Body of pancreas (tissue), 4 donors: ENCODE results near the gene CYTH3. TPM values are rescaled to one million over a fixed set of nuclear protein-coding genes. Genes with fewer than 3 reads are reported as not detected.
"Not testable (repeated sequence)": the region's sequence is repeated elsewhere in the genome, so short reads cannot be mapped to it uniquely, and the experiment has no call there.

Experiments
- ATAC-seq: fragments of 150-250 bp; one replicate; pipeline ENCODE4 v1.9.1; 2016
- DNase-seq, 4 donors: peaks; one replicate each; pipeline ENCODE4 v3.0.0-alpha.2; 2019
- H3K27ac ChIP-seq, 4 donors: fragments of 200-600 bp; sonication (generic); 1 replicate in 3 of 4; 2 replicates in 1 of 4; pipeline versions ENCODE4 v1.5.1 to v1.6.1; 2016 to 2019; ENCODE audit warnings: mild to moderate bottlenecking in 1 of 4, mixed read lengths in 1 of 4, moderate library complexity in 1 of 4
- H3K27me3 ChIP-seq, 2 donors: fragments of 200-600 bp; sonication (generic); one replicate each; pipeline ENCODE4 v1.6.0; 2016; ENCODE audit warnings: mild to moderate bottlenecking in 1 of 2
- H3K36me3 ChIP-seq, 2 donors: fragments of 200-600 bp; sonication (generic); replicated peaks in 1 of 2; 2 replicates each; pipeline ENCODE4 v1.5.1; 2016; ENCODE audit warnings: low read depth in 2 of 2; ENCODE audit not compliant: insufficient read depth in 1 of 2
- H3K4me1 ChIP-seq: fragments of 200-600 bp; sonication (generic); one replicate; pipeline ENCODE4 v1.6.0; 2016
- H3K4me3 ChIP-seq, 2 donors: fragments of 200-600 bp; sonication (generic); 1 replicate in 1 of 2; 2 replicates in 1 of 2; pipeline ENCODE4 v1.5.1; 2016 to 2019
- H3K9me3 ChIP-seq, 3 donors: fragments of 200-600 bp; sonication (generic); 1 replicate in 2 of 3; 2 replicates in 1 of 3; pipeline ENCODE4 v1.5.1; 2016
- CTCF ChIP-seq, 7 experiments: fragments of 450-650 bp in 4 of 7; fragments of 200-600 bp in 3 of 7; sonication (generic) in 3 of 7; IDR thresholded peaks; one replicate each; pipeline ENCODE4 v1.5.1; 2016 to 2019; ENCODE audit warnings: antibody characterized with exemption in 7 of 7
- POLR2A ChIP-seq, 3 donors: fragments of 450-650 bp; IDR thresholded peaks; one replicate each; pipeline ENCODE4 v1.6.1; 2016; ENCODE audit warnings: antibody characterized with exemption in 3 of 3, mild to moderate bottlenecking in 2 of 3
- WGBS, 2 donors: methylation state at CpG; one replicate each; pipeline ENCODE4 v1.1.5; 2017; 5-methylcytosine and 5-hydroxymethylcytosine counted together
- intact Hi-C: fragments of 100-400 bp; cut with DNase I; formaldehyde crosslinking; loops from one replicate; pipeline ENCODE4 v1.15.1; 2023
- total RNA-seq, 2 donors: library from RNA; depleted of rRNA; stranded (reverse); fragments of >200 nt; gene quantifications; one replicate each; pipeline ENCODE4 v1.1.0, GENCODE V29; 2016

The CYTH3 gene
- total RNA-seq, 2 donors from 2014 or later = 14.0 to 18.8 TPM

GRCh38 chr7:6197801-6198551 is 74.4 kb downstream of the CYTH3 start:
- Histone ChIP-seq H3K27ac (no peak overlapping the region), H3K4me1 (no peaks in the 10 kb centered on the region), H3K9me3 (no peaks in the 10 kb centered on the region), H3K4me3 (no peak overlapping the region), H3K36me3 (no peaks in the 10 kb centered on the region), H3K27me3 (no peaks in the 10 kb centered on the region)
- ATAC-seq (no peak), DNase-seq (no peak)
- intact Hi-C loops = no loop called here
- TF ChIP-seq CTCF (IDR thresholded peaks at IDR 0.05) (no peak), POLR2A (IDR thresholded peaks at IDR 0.05) (no peak)
- 92% methylated on average over 8 of the region's 8 CpGs for WGBS, 2 donors

GRCh38 chr7:6193709-6194108 is 78.7 kb downstream of the CYTH3 start:
- intact Hi-C loops = no loop called here
- H3K27me3 ChIP-seq = no peaks in the 10 kb centered on the region
- WGBS, 2 donors = 81 to 84% methylated on average over 8 of the region's 8 CpGs
- no peaks in the 10 kb centered on the region for H3K36me3 ChIP-seq
- DNase-seq (no peak), ATAC-seq (no peak)
- no peak overlapping the region for H3K4me3 ChIP-seq
- no peak for TF ChIP-seq POLR2A (IDR thresholded peaks at IDR 0.05)
- no peak for TF ChIP-seq CTCF (IDR thresholded peaks at IDR 0.05)
- no peak overlapping the region for H3K27ac ChIP-seq
- no peaks in the 10 kb centered on the region for H3K4me1 ChIP-seq
- no peaks in the 10 kb centered on the region for H3K9me3 ChIP-seq

- 85 to 90% methylated on average over 7 of the region's 7 CpGs for WGBS, 2 donors
Measured at GRCh38 chr7:6190563-6190962, 81.9 kb downstream of the CYTH3 start.

GRCh38 chr7:6188389-6188788 is 84.0 kb downstream of the CYTH3 start:
- Histone ChIP-seq H3K36me3 (no peaks in the 10 kb centered on the region), H3K9me3 (no peaks in the 10 kb centered on the region), H3K27ac (no peak overlapping the region), H3K4me1 (no peaks in the 10 kb centered on the region), H3K4me3 (no peak overlapping the region), H3K27me3 (no peaks in the 10 kb centered on the region)
- TF ChIP-seq CTCF (IDR thresholded peaks at IDR 0.05) = no peak
- TF ChIP-seq POLR2A (IDR thresholded peaks at IDR 0.05) = no peak
- 90% methylated on average over 5 of the region's 5 CpGs for WGBS, 2 donors
- DNase-seq = no peak
- intact Hi-C loops = no loop called here
- no peak for ATAC-seq

More at GRCh38 chr7:6190563-6190962, 81.9 kb downstream of the CYTH3 start:
- H3K4me1 ChIP-seq, DNase-seq, H3K9me3 ChIP-seq, H3K36me3 ChIP-seq, intact Hi-C loops, H3K4me3 ChIP-seq, ATAC-seq, H3K27ac ChIP-seq, H3K27me3 ChIP-seq: not testable (repeated sequence)

GRCh38 chr7:6186577-6186976 is 85.8 kb downstream of the CYTH3 start:
- DNase-seq = no peak
- no peak overlapping the region for H3K27ac ChIP-seq
- H3K4me1 ChIP-seq = no peaks in the 10 kb centered on the region
- intact Hi-C loops = no loop called here
- no peak overlapping the region for H3K4me3 ChIP-seq
- H3K36me3 ChIP-seq = no peaks in the 10 kb centered on the region
- WGBS, 2 donors = 85 to 87% methylated on average over 11 of the region's 11 CpGs
- no peaks in the 10 kb centered on the region for H3K27me3 ChIP-seq
- H3K9me3 ChIP-seq = no peaks in the 10 kb centered on the region
- ATAC-seq = no peak
- TF ChIP-seq CTCF (IDR thresholded peaks at IDR 0.05) (no peak), POLR2A (IDR thresholded peaks at IDR 0.05) (no peak)
